ENCODE results near the gene GSE1. TPM values are rescaled to one million over a fixed set of nuclear protein-coding genes. Genes with fewer than 3 reads are reported as not detected.

GSE1 gene
- total and polyA plus RNA-seq, 9 of the 15 experiments (the other 6 are each of a cell fraction or from before 2014, with no cell fraction given), result 12.2 to 244 (median 57.9) TPM

DNA sequence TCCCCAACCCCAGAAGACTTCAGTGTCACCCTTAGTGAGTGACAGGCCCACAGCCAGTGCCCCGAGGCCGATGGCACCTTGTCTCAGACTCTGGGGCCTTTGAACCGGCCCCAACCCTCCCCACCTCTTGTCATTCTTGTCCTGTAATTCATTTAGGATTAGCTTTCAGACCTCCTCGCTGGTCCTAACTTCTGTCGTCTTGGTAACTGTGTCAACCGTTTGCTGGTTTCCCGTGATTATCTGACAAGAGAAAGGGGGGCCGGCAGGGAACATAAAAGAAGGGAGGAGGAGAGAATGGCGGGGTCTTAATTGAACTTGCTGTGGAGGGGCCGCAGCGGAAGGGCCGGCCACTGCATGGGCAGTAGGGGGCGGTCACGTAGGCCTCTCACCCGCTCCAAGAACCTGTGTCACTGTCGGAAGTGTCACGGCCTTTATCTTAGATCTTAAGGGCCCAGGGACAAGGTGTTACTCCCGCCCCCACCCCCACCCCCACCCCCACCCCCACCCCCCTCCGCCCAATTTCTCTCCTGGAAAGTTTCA is 46.5 kb upstream of the GSE1 start (continued):
- TF ChIP-seq, protein P1, sequence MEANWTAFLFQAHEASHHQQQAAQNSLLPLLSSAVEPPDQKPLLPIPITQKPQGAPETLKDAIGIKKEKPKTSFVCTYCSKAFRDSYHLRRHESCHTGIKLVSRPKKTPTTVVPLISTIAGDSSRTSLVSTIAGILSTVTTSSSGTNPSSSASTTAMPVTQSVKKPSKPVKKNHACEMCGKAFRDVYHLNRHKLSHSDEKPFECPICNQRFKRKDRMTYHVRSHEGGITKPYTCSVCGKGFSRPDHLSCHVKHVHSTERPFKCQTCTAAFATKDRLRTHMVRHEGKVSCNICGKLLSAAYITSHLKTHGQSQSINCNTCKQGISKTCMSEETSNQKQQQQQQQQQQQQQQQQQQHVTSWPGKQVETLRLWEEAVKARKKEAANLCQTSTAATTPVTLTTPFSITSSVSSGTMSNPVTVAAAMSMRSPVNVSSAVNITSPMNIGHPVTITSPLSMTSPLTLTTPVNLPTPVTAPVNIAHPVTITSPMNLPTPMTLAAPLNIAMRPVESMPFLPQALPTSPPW (CRISPR knock-in tag; IDR thresholded peaks at IDR 0.05), result peak; percentile 96; the same call in 1 of the 2 replicates
- TF ChIP-seq ZKSCAN3 (CRISPR knock-in tag; IDR thresholded peaks at IDR 0.05) (no peak), SMAD1 (IDR thresholded peaks at IDR 0.05; ENCODE audit: low read depth, low read length, partially characterized antibody) (no peak), SP1 (CRISPR knock-in tag; IDR thresholded peaks at IDR 0.05) (peak; percentile 49; the same call in 1 of the 2 replicates), MXI1 (IDR thresholded peaks at IDR 0.05; ENCODE audit: low read depth, low read length) (no peak; the same call in 1 of the 2 replicates), CHD2 (IDR thresholded peaks at IDR 0.05; ENCODE audit: low read depth, low read length) (0 out of 2 replicates have a peak, but pooled peaks have one; percentile 5), U2AF2 (optimal IDR thresholded peaks at IDR 0.05; ENCODE audit: low read depth, low read length) (no peak), HNRNPLL (IDR thresholded peaks at IDR 0.05; ENCODE audit: low read depth, low read length, poor library complexity, severe bottlenecking) (peak; percentile 18), SIX5 (IDR thresholded peaks at IDR 0.05; ENCODE audit: borderline replicate concordance in 1 of 2, insufficient read depth in 1 of 2, low read depth in 1 of 2, low read length in 2 of 2) (no peak), TEAD4 (IDR thresholded peaks at IDR 0.05; ENCODE audit: low read length) (no peak; the same call in 1 of the 2 replicates), TEAD4 (CRISPR knock-in tag; IDR thresholded peaks at IDR 0.05; ENCODE audit: borderline replicate concordance) (no peak), CCAR2 (IDR thresholded peaks at IDR 0.05; ENCODE audit: low read depth, low read length) (0 out of 2 replicates have a peak, but pooled peaks have one; percentile 37), HDAC1 (IDR thresholded peaks at IDR 0.05) (peak in 1 of 2 experiments; percentile 49; a peak in 2 of 4 replicates), ZEB2 (IDR thresholded peaks at IDR 0.05) (no peak), ARNT (IDR thresholded peaks at IDR 0.05) (peak; percentile 36 to 50; a peak in 1 of 4 replicates), SRF (CRISPR knock-in tag; IDR thresholded peaks at IDR 0.05) (peak in 1 of 2 experiments; percentile 45; a peak in 1 of 4 replicates)
- TF ChIP-seq, protein P2, sequence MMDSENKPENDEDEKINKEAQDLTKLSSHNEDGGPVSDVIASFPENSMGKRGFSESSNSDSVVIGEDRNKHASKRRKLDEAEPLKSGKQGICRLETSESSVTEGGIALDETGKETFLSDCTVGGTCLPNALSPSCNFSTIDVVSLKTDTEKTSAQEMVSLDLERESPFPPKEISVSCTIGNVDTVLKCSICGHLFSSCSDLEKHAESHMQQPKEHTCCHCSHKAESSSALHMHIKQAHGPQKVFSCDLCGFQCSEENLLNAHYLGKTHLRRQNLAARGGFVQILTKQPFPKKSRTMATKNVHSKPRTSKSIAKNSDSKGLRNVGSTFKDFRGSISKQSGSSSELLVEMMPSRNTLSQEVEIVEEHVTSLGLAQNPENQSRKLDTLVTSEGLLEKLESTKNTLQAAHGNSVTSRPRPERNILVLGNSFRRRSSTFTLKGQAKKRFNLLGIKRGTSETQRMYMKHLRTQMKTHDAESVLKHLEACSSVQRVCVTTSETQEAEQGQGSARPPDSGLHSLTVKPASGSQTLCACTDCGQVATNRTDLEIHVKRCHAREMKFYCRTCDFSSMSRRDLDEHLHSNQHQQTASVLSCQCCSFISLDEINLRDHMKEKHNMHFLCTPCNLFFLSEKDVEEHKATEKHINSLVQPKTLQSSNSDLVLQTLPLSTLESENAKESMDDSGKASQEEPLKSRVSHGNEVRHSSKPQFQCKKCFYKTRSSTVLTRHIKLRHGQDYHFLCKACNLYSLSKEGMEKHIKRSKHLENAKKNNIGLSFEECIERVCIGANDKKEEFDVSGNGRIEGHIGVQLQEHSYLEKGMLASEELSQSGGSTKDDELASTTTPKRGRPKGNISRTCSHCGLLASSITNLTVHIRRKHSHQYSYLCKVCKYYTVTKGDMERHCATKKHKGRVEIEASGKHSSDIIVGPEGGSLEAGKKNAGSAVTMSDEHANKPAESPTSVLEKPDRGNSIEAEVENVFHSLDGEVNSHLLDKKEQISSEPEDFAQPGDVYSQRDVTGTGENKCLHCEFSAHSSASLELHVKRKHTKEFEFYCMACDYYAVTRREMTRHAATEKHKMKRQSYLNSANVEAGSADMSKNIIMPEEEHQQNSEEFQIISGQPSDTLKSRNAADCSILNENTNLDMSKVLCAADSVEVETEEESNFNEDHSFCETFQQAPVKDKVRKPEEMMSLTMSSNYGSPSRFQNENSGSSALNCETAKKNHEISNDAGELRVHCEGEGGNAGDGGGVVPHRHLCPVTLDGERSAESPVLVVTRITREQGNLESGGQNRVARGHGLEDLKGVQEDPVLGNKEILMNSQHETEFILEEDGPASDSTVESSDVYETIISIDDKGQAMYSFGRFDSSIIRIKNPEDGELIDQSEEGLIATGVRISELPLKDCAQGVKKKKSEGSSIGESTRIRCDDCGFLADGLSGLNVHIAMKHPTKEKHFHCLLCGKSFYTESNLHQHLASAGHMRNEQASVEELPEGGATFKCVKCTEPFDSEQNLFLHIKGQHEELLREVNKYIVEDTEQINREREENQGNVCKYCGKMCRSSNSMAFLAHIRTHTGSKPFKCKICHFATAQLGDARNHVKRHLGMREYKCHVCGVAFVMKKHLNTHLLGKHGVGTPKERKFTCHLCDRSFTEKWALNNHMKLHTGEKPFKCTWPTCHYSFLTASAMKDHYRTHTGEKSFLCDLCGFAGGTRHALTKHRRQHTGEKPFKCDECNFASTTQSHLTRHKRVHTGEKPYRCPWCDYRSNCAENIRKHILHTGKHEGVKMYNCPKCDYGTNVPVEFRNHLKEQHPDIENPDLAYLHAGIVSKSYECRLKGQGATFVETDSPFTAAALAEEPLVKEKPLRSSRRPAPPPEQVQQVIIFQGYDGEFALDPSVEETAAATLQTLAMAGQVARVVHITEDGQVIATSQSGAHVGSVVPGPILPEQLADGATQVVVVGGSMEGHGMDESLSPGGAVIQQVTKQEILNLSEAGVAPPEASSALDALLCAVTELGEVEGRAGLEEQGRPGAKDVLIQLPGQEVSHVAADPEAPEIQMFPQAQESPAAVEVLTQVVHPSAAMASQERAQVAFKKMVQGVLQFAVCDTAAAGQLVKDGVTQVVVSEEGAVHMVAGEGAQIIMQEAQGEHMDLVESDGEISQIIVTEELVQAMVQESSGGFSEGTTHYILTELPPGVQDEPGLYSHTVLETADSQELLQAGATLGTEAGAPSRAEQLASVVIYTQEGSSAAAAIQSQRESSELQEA (IDR thresholded peaks at IDR 0.05; ENCODE audit: low read depth), result no peak
- TF ChIP-seq, protein P3, sequence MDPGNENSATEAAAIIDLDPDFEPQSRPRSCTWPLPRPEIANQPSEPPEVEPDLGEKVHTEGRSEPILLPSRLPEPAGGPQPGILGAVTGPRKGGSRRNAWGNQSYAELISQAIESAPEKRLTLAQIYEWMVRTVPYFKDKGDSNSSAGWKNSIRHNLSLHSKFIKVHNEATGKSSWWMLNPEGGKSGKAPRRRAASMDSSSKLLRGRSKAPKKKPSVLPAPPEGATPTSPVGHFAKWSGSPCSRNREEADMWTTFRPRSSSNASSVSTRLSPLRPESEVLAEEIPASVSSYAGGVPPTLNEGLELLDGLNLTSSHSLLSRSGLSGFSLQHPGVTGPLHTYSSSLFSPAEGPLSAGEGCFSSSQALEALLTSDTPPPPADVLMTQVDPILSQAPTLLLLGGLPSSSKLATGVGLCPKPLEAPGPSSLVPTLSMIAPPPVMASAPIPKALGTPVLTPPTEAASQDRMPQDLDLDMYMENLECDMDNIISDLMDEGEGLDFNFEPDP (CRISPR knock-in tag; IDR thresholded peaks at IDR 0.05), result 0 out of 2 replicates have a peak, but pooled peaks have one; percentile 13
